ENCODE measurements around the gene TEAD3.

GRCh38 chr6:35454391-35455110 is 42.3 kb downstream of the TEAD3 start:
- TF ChIP-seq, protein P1, sequence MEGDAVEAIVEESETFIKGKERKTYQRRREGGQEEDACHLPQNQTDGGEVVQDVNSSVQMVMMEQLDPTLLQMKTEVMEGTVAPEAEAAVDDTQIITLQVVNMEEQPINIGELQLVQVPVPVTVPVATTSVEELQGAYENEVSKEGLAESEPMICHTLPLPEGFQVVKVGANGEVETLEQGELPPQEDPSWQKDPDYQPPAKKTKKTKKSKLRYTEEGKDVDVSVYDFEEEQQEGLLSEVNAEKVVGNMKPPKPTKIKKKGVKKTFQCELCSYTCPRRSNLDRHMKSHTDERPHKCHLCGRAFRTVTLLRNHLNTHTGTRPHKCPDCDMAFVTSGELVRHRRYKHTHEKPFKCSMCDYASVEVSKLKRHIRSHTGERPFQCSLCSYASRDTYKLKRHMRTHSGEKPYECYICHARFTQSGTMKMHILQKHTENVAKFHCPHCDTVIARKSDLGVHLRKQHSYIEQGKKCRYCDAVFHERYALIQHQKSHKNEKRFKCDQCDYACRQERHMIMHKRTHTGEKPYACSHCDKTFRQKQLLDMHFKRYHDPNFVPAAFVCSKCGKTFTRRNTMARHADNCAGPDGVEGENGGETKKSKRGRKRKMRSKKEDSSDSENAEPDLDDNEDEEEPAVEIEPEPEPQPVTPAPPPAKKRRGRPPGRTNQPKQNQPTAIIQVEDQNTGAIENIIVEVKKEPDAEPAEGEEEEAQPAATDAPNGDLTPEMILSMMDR (IDR thresholded peaks at IDR 0.05), result no peak
- TF ChIP-seq EP300 (IDR thresholded peaks at IDR 0.05), result no peak

All from sigmoid colon (tissue), 4 donors.